ENCODE results near the gene PHRF1.
A peak's percentile ranks its signal among the peaks of the same experiment; 100 is the strongest.

Gene PHRF1

DNA sequence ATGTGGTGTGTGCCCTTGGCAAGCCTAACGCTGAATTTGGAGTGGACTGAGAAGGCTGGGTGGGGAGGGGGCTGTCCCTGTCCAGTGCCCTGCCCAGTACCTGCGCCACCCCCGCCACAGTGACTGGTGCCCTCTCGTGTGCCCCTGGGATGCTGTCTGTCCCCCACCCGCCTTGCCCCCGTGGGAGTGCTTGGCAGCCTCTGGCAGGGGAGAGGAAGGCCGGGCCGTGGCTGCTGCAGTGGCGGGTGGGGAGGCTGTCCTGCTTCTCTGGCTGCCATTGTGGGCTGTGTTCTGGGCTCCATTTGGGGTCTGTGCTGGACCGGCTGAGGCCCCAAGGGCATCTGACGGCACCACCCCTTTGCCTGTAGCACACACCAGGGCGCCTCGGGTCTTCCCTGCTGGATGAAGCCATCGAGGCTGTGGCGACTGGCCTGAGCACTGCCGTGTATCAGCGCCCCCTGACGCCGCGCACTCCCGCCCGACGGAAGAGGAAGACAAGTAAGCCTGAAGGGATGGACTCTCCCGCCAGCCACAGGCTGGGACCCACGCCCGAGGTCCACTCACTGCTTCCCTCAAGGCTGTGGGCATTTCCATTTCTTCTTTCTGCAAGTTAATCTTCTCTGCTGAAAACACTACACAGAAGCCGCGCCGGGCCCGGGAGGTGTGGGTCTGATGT, 21.9 kb downstream of the PHRF1 start:
- no peak for DNase-seq

DNA sequence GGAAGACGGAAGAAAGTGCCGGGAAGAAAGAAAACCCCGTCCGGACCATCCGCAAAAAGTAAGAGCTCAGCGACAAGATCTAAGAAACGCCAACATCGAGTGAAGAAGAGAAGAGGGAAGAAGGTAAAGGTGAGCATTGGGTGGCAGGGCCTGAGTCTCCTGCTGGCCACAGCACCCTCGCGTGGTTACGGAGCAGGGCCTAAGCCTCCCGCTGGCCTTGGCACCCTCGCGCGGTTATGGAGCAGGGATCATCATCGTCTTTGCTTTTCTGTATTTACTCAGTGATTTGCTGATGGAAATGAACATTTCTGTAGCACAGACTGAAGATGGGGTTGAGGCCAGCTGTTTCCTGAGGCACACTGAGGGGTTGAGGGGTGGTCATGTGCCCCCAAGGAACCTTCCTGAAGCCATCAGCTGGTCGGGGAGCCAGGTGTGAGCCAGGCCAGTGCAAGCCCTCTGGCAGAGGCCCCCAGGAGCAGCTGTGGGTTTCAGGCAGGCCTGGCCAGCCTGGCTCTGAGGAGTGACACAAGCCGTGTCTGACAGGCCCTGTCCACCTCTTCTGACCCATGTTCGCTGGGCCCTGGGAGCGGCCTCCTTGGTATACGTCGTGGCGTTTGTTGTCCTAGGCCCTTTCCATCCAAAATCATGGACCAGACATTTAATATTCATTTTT, 25.4 kb downstream of the PHRF1 start:
- no peak for DNase-seq

DNA sequence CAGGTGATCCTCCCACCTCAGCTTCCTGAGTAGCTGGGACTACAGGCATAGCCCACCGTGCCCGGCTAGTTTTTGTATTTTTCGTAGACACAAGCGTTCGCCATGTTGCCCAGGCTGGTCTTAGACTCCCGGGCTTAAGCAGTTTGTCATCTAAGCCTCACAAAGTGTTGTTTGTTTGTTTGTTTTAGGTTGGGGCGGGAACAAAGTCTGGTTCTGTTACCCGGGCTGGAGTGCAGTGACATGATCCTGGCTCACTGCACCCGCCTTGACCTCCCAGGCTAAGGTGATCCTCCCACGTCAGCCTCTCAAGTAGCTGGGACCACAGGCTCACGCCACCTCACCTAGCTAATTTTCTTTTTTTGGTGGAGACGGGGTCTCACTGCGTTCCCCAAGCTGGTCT, 26.9 kb downstream of the PHRF1 start:
- DNase-seq, result no peak

DNA sequence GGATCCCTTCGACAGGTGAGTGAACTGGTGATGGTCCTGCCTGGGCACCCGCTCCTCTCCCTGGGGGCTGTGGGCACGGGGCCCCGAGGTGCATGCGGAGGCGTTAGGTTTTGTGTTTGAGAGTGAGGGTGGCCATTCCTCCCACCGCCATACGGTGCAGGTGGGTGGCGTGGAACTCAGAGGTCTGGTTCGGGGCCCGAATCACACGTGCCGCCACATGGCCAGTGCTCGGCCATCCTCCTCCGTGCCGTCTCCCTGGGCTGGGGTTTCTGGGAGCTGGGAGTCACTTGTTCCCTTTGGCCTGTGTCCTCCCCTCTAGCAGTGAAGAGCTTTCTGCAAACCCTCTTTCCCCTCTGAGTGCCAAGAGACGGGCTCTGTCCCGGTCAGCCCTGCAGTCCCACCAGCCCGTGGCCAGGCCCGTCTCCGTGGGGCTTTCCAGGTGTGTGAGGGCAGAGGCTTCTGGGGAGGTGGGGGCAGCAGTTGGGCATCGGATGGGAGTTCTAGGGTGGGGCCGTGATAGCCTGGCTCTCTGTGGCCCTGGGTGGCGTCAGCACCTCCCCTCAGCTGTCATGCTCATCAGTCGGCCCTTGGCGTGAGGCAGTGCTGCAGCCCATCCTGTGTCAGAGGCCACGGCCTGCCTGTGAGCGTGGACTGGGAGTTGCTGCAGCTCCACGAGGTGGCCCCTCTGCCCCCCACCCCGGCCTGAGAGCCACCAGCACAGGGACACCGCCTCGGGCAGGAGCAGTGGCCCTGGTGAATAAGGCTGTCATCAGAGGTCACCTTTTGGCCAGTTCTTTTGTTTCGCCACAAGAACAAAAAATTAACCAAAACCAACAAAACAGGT, 29.2 kb downstream of the PHRF1 start:
- no peak for DNase-seq

DNA sequence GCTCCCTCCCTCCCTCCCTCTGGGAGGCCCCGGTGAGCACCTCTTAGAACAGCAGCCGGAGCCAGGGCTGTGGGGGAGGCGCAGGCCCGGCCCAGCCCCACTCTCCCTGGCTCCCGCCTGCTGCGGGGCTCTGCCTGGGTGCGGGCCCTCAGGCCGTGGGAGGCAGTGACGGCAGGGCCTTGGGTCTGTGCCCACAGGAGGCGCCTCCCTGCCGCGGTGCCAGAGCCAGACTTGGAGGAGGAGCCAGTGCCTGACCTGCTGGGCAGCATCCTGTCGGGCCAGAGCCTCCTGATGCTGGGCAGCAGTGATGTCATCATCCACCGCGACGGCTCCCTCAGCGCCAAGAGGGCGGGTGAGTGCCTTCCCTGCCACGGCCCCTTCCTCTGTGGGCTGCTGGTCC, 30.0 kb downstream of the PHRF1 start:
- no peak for DNase-seq

DNA sequence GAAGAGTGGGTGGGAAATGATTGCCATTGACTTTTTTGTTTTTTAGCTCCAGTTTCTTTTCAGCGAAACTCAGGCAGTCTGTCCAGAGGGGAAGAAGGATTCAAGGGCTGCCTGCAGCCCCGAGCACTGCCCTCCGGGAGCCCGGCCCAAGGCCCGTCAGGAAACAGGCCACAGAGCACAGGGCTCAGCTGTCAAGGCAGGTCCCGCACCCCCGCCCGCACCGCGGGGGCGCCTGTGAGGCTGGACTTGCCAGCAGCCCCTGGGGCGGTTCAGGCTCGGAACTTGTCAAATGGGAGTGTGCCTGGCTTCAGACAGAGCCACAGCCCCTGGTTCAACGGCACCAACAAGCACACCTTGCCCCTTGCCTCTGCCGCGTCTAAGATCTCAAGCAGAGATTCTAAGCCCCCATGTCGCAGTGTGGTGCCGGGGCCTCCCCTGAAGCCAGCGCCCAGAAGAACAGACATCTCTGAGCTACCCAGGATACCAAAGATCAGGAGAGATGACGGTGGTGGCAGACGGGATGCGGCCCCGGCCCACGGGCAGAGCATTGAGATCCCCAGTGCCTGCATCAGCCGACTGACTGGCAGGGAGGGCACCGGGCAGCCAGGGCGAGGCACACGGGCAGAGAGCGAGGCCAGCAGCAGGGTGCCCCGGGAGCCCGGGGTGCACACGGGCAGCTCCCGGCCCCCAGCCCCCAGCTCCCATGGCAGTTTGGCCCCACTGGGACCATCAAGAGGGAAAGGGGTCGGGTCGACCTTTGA, 30.9 kb downstream of the PHRF1 start:
- no peak for DNase-seq

DNA sequence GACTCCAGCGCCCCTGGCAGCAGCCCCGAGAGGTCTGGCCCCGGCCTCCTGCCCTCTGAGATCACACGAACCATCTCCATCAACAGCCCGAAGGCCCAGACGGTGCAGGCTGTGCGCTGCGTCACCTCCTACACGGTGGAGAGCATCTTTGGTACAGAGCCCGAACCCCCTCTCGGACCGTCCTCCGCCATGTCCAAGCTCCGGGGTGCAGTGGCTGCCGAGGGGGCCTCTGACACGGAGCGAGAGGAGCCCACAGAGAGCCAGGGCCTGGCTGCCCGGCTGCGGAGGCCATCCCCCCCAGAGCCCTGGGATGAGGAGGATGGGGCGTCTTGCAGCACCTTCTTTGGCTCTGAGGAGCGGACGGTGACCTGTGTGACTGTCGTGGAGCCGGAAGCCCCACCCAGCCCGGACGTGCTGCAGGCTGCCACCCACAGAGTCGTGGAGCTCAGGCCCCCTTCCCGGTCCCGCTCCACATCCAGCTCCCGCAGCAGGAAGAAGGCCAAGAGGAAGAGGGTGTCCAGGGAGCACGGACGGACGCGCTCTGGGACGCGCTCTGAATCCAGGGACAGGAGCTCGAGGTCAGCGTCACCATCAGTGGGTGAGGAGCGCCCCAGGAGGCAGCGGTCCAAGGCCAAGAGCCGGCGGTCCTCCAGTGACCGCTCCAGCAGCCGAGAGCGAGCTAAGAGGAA, 31.8 kb downstream of the PHRF1 start:
- DNase-seq, result no peak

DNA sequence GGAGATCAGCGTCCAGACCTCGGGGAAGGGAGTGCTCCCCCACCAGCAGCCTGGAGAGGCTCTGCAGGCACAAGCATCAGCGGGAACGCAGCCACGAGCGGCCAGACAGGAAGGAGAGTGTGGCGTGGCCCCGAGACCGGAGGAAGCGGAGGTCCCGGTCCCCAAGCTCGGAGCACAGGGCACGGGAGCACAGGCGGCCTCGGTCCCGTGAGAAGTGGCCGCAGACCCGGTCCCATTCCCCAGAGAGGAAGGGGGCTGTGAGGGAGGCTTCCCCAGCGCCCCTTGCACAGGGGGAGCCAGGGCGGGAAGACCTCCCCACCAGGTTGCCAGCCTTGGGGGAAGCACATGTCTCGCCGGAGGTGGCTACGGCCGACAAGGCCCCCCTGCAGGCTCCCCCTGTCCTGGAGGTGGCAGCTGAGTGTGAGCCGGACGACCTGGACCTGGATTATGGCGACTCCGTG, 32.6 kb downstream of the PHRF1 start:
- no peak for DNase-seq

DNA sequence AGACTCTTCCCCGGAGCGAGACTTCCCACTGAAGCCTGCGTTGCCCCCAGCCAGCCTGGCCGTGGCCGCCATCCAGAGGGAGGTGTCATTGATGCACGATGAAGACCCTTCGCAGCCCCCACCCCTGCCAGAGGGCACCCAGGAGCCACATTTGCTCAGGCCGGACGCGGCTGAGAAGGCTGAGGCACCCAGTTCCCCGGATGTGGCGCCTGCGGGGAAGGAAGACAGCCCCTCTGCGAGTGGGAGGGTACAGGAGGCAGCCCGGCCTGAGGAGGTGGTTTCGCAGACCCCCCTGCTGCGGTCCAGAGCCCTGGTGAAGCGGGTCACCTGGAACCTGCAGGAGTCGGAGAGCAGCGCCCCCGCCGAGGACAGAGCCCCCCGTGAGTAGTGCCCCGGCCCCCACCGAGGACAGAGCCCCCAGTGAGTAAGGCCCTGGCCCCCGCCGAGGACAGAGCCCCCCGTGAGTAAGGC, 33.1 kb downstream of the PHRF1 start:
- no peak for DNase-seq

DNA sequence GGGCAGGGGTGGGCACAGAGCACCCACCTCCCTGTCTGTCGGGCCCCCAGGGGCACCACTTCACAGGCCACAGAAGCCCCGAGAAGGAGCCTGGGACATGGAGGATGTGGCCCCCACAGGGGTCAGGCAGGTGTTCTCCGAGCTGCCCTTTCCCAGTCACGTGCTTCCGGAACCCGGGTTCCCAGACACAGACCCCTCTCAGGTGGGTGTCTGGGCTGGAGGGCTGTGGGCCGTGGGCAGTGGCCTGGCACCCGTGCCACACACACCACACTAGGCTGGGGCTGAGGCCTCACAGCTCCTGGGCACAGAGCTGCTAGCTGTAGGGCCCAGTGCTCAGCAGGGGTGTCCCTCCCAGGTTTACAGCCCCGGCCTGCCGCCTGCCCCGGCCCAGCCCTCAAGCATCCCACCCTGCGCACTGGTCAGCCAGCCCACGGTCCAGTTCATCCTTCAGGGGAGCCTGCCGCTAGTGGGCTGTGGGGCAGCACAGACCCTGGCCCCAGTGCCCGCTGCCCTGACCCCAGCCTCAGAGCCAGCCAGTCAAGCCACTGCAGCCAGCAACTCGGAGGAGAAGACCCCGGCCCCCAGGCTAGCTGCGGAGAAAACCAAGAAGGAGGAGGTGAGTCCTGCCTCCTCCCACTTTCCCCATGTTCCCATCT, 34.0 kb downstream of the PHRF1 start:
- DNase-seq, result no peak

DNA sequence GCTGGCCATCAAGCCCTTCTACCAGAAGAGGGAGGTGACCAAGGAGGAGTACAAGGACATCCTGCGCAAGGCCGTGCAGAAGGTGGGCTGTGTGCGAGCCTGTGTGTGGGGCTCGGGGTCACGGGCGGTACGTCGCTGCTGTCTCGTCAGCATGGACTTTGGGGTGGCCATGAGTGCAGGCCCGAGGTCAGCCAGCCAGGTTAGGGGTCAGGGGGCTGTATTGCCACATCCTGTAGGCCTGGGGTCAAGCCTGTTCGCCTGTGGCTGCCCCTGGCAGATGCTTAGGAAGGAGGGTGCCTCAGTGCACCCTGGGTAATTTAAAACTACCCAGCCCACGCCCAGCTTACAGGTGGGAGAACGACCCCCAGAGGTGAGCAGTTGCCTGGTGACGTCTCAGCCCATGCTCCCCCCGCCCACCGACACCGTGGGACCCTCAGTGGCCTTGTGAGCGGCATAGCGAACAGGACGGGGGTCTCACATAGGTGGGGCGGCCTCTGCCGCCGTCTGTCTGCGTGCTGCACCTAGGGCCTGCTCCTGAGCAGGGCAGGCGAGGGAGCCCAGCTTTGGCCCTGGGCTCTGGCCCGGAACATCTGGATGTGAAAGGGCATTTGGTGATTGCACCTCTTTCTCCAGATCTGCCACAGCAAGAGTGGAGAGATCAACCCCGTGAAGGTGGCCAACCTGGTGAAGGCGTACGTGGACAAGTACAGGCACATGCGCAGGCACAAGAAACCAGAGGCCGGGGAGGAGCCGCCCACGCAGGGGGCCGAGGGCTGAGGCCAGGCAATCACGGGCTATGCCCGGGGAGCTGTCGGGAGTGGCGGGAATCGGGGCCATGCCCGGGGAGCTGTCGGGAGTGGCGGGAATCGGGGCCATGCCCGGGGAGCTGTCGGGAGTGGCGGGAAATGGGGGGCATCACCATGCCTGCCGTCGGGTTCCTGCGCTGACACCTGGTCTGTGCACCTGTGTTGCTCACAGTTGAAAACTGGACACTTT, 35.0 kb downstream of the PHRF1 start:
- no peak for DNase-seq

DNA sequence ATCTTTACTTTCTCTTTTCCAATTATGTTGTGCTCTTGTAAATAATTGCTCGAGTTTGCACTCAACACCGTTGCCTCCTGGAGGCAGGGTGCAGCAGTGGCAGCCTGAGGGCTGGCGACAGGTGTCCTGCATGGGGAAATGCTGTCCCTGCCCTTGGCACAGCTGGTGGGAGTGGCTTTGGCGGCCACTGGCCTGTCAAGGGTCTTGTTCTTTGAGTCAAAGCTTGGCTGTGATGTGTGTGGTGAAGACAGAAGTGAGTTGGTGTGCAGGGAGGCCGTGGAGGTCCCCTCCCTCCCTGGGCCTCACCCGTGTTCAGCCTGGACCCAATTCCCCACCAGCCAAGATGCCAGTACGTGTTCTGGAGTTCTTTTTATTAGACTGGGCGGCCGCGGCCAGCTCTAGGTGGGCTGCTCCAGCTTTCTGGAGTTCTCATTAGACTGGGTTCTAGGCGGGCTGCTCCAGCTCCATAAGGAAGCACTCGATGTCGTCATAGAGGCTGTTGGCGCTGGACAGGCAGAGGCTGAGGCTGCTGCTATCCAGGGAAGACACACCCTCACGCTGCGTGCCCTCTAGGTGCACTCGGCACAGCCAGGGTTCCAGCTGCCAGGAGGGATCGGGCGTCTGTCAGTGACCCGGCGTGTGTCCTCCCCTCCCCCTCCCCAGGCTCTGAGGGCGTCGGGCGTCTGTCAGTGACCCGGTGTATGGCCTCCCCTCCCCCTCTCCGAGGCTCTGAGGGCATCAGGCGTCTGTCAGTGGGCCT, 36.1 kb downstream of the PHRF1 start:
- no peak for DNase-seq

DNA sequence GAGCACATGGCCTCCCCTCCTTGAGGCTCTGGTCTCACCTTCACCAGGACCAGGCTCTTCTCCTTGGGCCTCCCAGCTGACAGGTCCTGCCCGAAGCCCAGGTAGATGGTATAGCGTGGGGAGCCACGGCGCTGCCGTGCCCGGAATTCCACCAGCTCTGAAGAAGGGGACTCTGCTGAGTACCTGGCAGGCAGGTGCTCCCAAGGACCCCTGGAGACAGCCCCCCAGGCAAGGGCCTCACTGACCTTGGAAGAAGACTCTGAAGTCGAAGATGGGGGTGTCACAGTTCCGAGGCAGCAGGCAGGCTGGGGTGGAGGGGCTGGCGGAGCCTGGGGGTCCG, 36.7 kb downstream of the PHRF1 start:
- no peak for DNase-seq

DNA sequence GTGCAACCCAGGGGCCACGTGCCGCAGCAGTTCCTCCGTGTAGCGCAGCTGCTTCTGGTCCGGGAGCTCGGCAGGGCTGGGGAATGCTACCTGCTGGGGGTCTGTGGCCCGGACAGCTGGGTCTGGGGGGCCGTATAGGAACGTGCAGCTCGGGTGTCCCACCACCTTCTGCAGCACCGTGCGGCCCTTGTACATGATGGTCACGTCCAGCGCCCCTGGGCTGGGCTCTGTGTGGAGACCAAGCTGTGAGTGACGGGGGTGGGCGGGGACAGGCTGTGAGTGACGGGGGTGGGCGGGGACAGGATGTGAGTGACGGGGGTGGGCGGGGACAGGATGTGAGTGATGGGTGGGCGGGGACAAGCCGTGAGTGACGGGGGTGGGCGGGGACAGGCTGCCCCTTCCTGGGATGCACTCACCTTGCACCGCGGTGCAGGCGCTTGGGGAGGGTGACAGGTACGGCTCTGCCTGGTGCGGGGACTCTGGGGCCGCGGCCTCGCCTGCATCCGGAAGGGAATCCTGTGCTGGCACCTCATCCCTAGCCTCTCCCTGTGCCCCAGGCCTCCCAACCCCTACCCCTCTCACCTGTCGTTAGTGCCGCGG, 37.2 kb downstream of the PHRF1 start:
- peak; percentile 85 for DNase-seq

DNA sequence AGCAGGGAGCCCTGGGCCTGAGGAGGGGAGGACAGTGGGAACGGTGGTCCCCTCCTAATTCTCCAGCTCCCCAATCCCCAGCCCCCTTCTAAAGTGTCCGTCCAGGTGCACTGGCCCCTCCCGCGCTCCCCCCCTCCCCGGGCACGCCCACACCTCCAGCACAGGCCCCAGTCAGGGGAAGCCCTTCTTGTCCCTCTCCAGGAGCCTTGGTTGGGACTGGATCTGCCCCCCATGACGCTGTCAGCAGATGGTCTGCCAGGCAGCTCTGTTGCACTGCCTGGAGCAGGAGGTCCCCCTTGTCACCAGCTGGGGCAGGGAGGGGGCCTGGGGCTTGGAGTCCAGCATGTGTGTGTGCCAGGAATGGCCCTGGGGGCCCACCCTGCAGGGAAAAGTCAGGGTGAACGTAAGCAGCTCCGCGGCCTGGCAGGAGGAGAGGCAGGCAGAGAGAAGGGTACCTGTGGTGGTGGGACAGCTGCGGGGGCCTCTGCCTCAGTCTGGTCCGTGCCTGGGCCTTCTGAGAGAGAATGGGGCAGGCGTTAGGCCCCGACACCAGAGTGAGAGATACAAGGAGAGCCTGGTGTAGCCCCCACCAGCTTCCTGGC, 37.9 kb downstream of the PHRF1 start:
- DNase-seq, result no peak

DNA sequence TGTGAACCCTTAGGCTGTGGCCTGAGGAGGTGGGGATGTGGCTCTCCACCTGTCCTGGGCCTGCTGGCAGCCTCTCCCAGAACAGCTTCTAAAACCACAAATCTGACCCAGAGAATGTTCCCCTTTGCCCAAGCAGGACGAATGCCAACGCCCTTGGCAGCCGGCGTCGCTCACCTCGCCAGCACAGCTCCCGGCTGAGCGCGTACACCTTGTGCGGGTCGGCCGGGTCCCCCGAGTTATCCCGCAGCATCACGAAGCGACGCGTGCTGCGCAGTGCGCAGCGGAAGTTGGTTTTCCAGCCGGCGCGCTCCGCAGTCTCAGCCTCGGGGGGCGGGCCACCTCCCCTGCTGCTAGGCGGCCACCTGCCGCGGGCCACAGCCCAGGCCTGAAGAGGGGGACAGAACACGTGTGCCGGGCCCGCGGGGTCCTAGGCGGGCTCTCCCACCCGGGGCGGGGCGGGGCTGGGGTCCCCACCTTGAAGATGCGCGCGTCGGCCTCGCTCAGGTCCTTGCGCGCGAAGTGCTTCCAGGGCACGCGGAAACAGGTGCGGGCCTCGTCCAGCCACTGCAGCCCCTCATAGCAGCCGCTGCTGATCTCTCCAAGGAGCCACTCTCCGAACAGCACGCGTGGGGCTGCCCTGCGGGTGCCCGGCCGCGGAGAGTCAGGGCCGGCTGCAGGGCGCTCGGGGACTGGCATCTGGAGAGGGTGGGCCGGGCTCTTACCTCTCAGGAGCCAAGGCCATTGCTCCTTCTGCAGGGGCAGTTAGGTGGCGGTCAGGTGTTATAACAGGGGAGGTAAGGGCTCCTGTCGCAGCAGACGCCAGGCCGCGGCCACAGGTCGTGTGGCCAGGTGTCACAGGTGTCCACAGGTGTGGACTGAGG, 38.6 kb downstream of the PHRF1 start:
- DNase-seq, result no peak

DNA sequence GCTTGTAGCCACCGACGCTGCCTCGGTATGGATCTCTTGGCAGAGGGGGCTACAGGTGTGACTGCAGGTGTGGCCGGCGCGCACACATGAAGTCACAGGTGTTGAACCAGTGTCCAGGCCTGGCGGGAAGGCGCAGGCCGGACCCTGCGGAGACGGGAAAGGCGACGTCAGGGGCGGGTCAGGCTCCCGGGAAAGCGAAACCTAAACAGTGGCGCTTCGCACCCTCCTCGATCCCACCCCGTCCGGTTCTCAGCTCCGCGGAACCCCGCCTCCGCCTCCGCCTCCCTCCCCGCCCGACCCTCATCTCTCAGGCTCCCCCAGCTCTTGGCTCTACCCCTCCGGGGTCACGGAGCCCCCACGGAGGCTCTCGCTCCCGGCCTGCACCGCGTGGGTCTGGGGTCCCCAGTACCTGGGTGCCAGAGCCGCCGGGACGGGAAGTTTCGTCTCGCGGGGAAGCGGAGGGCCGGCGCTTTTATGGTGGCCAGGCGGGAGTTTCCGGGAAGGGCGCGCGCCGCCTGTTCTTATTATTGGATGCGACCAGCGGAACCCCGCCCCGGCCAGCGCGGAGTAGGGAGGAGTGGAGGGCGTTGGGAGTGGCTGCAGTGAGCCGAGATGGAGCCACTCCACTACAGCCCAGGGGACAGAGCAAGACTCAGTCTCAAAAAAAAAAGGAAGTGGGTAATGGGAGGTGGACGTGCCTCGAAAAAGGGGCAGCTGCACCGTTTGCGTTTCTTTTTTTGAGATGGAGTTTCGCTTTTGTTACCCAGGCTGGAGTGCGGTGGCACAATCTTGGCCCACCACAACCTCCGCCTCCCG, 39.4 kb downstream of the PHRF1 start, which contains the start of gene IRF7:
IRF7 (minus strand) TSS at position 447 of the 816 bp plus-strand sequence. CDS start 586 bp downstream, outside the sequence.
- peak; percentile 93 for DNase-seq

Measured in CD4-positive, alpha-beta T cell treated with Interferon gamma for 1 hour (primary cell).